ENCODE data around the gene PIP4K2B. TPM values are rescaled to one million over a fixed set of nuclear protein-coding genes. Genes with fewer than 3 reads are reported as not detected.

The PIP4K2B gene
- total and polyA plus RNA-seq, 2 of the 8 experiments (the other 6 are each of a cell fraction or from before 2014, with no cell fraction given) = 21.5 to 57.8 TPM

DNA sequence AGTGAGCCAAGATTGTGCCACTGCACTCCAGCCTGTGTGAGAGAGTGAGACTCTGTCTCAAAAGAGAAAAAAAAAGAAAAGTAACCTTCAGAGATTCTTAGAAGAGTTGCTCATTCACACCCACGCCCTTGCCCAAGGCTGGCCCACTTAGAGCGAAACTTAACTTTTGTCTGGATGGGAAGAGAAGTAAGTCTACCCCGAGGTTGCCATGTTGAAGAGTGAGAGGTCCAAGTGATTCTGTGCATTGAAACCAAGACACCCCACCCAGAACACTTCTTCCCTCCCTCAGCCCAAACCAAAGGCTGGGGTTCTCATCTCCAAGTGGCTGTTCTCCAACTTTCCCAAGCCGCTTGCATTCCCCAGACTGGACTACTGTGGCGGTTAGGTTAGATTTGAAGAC is 71.6 kb downstream of the PIP4K2B start:
- no peak overlapping the region for H3K56ac ChIP-seq (replicated peaks; ENCODE audit: insufficient read length, low read depth, low read length)
- H2AFZ ChIP-seq (ENCODE audit: low read length) = no peak overlapping the region
- H2BK15ac ChIP-seq (ENCODE audit: low read length) = no peak overlapping the region
- no peak overlapping the region for H2AK5ac ChIP-seq (ENCODE audit: low read depth, low read length)
- no peak overlapping the region for H2BK20ac ChIP-seq (ENCODE audit: low read length)
- no peak overlapping the region for H2BK120ac ChIP-seq (replicated peaks; ENCODE audit: low read depth, low read length)
- H2BK5ac ChIP-seq (ENCODE audit: low read depth, low read length) = no peak overlapping the region
- H3K4me2 ChIP-seq (ENCODE audit: insufficient read depth in 1 of 2, low read depth in 2 of 2, low read length in 2 of 2) = no peak overlapping the region
- H3K23ac ChIP-seq (ENCODE audit: insufficient read length) = no peak overlapping the region
- H4K20me1 ChIP-seq (replicated peaks in 1 of 2; ENCODE audit: control insufficient read depth in 1 of 2, insufficient read depth in 2 of 2, low read length in 2 of 2) = peaks cover 4 to 12% of the 10 kb centered on the region in 2 experiments
- H3K14ac ChIP-seq (ENCODE audit: insufficient read length) = no peak overlapping the region
- no peaks in the 10 kb centered on the region for H3K9me3 ChIP-seq (ENCODE audit: insufficient read depth in 2 of 2, low read depth in 1 of 2, low read length in 1 of 2)
- DNase-seq (ENCODE audit: low read depth in 1 of 2, low spot score in 2 of 2) = no peak
- no peaks in the 10 kb centered on the region for H3K79me1 ChIP-seq (ENCODE audit: low read depth, low read length)
- no peak overlapping the region for H3K4me3 ChIP-seq (ENCODE audit: extremely low read depth in 1 of 4, insufficient read depth in 2 of 4, low read depth in 3 of 4, low read length in 4 of 4)
- no peak overlapping the region for H3K9ac ChIP-seq (replicated peaks in 1 of 4; ENCODE audit: extremely low read depth in 1 of 4, low read depth in 3 of 4, low read length in 3 of 4)
- H4K91ac ChIP-seq (replicated peaks; ENCODE audit: insufficient read length, low read length) = no peak overlapping the region
- ChIA-PET CTCF (ENCODE audit: partially characterized antibody) (interaction anchor here (0.6 to 2.0 kb wide), 9 partner anchors 12 to 903 kb away, joined by 3 to 14 read pairs (median 5); no protein-coding TSS in a partner anchor), POLR2A (ENCODE audit: partially characterized antibody) (interaction anchor here (0.7 to 7.0 kb wide), 6 partner anchors 9 to 105 kb away, joined by 3 to 40 read pairs (median 8); partner anchors contain the start of gene MLLT6)
- no peak overlapping the region for H2BK12ac ChIP-seq (ENCODE audit: low read depth, low read length)
- 97% methylated on average over 5 of the region's 5 CpGs; no CpG with 5 or more reads in 1 of the 2 experiments for WGBS, 2 experiments (ENCODE audit: extremely low coverage in 1 of 2, insufficient coverage in 1 of 2, insufficient read length in 1 of 2, insufficient replicate concordance in 2 of 2, low coverage in 1 of 2, low lambda C conversion rate in 2 of 2, missing lambda C conversion rate in 1 of 2)
- H3K18ac ChIP-seq (ENCODE audit: extremely low read depth, low read length) = no peak overlapping the region
- H3K23me2 ChIP-seq (ENCODE audit: low read depth, low read length) = peaks cover 9% of the 10 kb centered on the region; the same call in 1 of the 2 replicates
- H3K79me2 ChIP-seq (ENCODE audit: control insufficient read depth in 1 of 2, insufficient read depth in 2 of 2, low read length in 2 of 2) = no peaks in the 10 kb centered on the region
- no peak overlapping the region for H4K5ac ChIP-seq (ENCODE audit: insufficient read length, low read depth, low read length)
- H4K8ac ChIP-seq (ENCODE audit: extremely low read depth, insufficient read depth, low read length) = no peak overlapping the region
- no peak overlapping the region for H3K4ac ChIP-seq (replicated peaks; ENCODE audit: insufficient read length, low read depth, low read length)
- no peaks in the 10 kb centered on the region; a peak in 1 of 8 replicates for H3K36me3 ChIP-seq (ENCODE audit: control insufficient read depth in 2 of 4, insufficient read depth in 4 of 4, low read length in 3 of 4)
- peaks cover 0 to 17% (median 7%) of the 10 kb centered on the region in 4 experiments; a peak in 3 of 7 replicates for H3K27me3 ChIP-seq (replicated peaks in 1 of 4; ENCODE audit: control insufficient read depth in 3 of 4, extremely low read depth in 1 of 4, insufficient read depth in 3 of 4, low read length in 3 of 4)
- peaks cover 0 to 10% (median 5%) of the 10 kb centered on the region in 4 experiments; a peak in 5 of 7 replicates for H3K4me1 ChIP-seq (replicated peaks in 1 of 4; ENCODE audit: control insufficient read depth in 3 of 4, insufficient read depth in 4 of 4, low read length in 3 of 4)
- no peak for FAIRE-seq
- no peak overlapping the region for H3K27ac ChIP-seq (ENCODE audit: low read depth, low read length)
- TF ChIP-seq, protein P1, sequence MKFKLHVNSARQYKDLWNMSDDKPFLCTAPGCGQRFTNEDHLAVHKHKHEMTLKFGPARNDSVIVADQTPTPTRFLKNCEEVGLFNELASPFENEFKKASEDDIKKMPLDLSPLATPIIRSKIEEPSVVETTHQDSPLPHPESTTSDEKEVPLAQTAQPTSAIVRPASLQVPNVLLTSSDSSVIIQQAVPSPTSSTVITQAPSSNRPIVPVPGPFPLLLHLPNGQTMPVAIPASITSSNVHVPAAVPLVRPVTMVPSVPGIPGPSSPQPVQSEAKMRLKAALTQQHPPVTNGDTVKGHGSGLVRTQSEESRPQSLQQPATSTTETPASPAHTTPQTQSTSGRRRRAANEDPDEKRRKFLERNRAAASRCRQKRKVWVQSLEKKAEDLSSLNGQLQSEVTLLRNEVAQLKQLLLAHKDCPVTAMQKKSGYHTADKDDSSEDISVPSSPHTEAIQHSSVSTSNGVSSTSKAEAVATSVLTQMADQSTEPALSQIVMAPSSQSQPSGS (IDR thresholded peaks at IDR 0.05; ENCODE audit: low read length) = no peak

Measured in H1 (cell line).